ENCODE data around the gene JAM3. TPM values are rescaled to one million over a fixed set of nuclear protein-coding genes. Genes with fewer than 3 reads are reported as not detected.
"Not testable (repeated sequence)": the region's sequence is repeated elsewhere in the genome, so short reads cannot be mapped to it uniquely, and the experiment has no call there.

Gene JAM3
- total RNA-seq, 4 donors from 2014 or later: 13.3 to 36.0 (median 16.8) TPM

DNA sequence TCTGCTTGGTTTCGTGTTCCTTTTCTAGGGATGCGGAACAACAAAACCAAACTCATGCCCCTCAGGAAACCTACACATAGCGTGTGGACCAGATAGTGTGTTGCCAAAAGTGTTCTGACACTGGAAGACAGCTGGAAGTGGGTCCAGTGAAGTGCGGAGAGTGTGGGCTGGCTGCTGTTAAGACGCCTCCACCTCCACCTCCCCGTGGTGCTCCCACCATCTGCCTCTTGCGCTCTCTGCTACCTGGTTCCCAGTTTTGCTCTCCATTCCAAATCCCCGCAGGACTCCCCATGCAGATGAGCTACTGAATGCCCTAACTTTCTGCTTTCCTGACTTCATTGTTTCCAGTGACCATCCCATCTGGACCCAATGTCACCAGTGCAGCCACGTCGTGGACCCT lies 103.1 kb downstream of the JAM3 start:
- TF ChIP-seq CTCF (IDR thresholded peaks at IDR 0.05): no peak
- no peaks in the 10 kb centered on the region for H3K27me3 ChIP-seq
- 96% methylated on average over 10 of the region's 10 CpGs for WGBS, 2 donors
- H3K9me3 ChIP-seq: no peaks in the 10 kb centered on the region
- H3K36me3 ChIP-seq: peaks cover 25 to 34% of the 10 kb centered on the region in 2 donors
- no peak for DNase-seq
- no peak overlapping the region for H3K4me3 ChIP-seq (replicated peaks in 1 of 3)
- H3K27ac ChIP-seq: no peak overlapping the region
- H3K4me1 ChIP-seq: no peaks in the 10 kb centered on the region
- intact Hi-C loops (cut with DNase I): no loop called here

DNA sequence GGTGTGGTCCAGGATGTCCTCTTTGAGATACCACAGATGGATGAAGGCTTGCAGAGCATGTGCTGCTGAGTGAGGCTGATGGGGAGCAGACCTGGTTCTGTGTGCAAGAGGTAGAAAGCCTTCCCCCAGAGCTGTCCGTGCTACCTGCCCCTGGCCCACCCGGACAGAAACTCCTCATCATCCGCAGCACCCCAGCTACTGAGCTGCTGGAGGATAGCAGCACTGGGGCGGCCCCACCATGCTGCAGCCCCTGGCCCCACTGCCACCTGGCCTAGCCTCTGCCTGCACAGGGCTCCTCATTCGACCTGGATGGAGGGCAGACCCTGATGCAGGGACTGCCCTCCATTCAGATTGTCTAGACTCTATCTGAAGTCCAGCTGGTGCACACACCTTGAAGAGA lies 104.4 kb downstream of the JAM3 start:
- H3K27ac ChIP-seq: no peak overlapping the region
- peaks cover 17 to 36% of the 10 kb centered on the region in 2 donors for H3K36me3 ChIP-seq
- no peak for DNase-seq
- TF ChIP-seq POLR2A (IDR thresholded peaks at IDR 0.05) (no peak), CTCF (IDR thresholded peaks at IDR 0.05) (no peak)
- WGBS, 2 donors: 95 to 100% methylated on average over 3 to 4 of the region's 5 CpGs
- no peaks in the 10 kb centered on the region for H3K27me3 ChIP-seq
- no peaks in the 10 kb centered on the region for H3K4me1 ChIP-seq
- no peak overlapping the region for H3K4me3 ChIP-seq (replicated peaks in 1 of 3)
- intact Hi-C loops (cut with DNase I): no loop called here
- no peaks in the 10 kb centered on the region for H3K9me3 ChIP-seq

- H3K27ac ChIP-seq: no peak overlapping the region
- H3K36me3 ChIP-seq: peaks cover 10 to 36% of the 10 kb centered on the region in 2 donors
- no peaks in the 10 kb centered on the region for H3K9me3 ChIP-seq
- no peaks in the 10 kb centered on the region for H3K27me3 ChIP-seq
- intact Hi-C loops (cut with DNase I): no loop called here
- no peak for DNase-seq
- 95 to 97% methylated on average over 13 of the region's 13 CpGs for WGBS, 2 donors
- no peak overlapping the region for H3K4me3 ChIP-seq (replicated peaks in 1 of 3)
- no peaks in the 10 kb centered on the region for H3K4me1 ChIP-seq
- no peak for TF ChIP-seq POLR2A (IDR thresholded peaks at IDR 0.05)
- no peak for TF ChIP-seq CTCF (IDR thresholded peaks at IDR 0.05)
These were observed 107.4 kb downstream of the JAM3 start for GRCh38 chr11:134176284-134176683.

- Histone ChIP-seq H3K4me3 (replicated peaks in 1 of 3) (no peak overlapping the region), H3K4me1 (no peaks in the 10 kb centered on the region), H3K36me3 (peaks cover 10 to 32% of the 10 kb centered on the region in 2 donors), H3K9me3 (no peaks in the 10 kb centered on the region), H3K27me3 (no peaks in the 10 kb centered on the region), H3K27ac (no peak overlapping the region)
- intact Hi-C loops (cut with DNase I): no loop called here
- no peak for DNase-seq
- 58 to 77% methylated on average over 5 of the region's 5 CpGs for WGBS, 2 donors
- TF ChIP-seq POLR2A (IDR thresholded peaks at IDR 0.05) (no peak), CTCF (IDR thresholded peaks at IDR 0.05) (no peak)
These were observed 109.3 kb downstream of the JAM3 start for GRCh38 chr11:134178032-134178674.

DNA sequence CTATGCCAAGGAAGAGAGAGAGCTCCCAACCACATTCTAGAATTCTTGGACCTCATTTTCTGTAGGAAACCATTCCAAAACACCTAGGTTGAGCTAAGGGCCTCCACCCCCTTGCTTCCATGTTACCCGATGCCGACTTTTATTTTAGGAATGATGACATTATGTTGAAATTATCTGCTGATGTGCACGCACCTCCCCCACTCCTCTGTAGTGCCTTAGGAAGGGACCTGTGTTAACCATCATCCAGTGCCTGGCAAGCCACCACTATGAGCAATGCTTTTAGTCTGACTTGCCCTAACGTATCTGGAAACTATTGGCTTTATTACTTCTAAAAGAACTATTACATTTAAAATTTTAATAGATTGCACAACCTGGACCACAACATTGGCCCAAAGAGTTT lies 112.8 kb downstream of the JAM3 start:
- no peaks in the 10 kb centered on the region for H3K4me1 ChIP-seq
- H3K27ac ChIP-seq: no peak overlapping the region
- H3K9me3 ChIP-seq: no peaks in the 10 kb centered on the region
- peaks cover 0 to 15% of the 10 kb centered on the region in 2 donors for H3K36me3 ChIP-seq
- 92 to 97% methylated on average over 4 of the region's 4 CpGs for WGBS, 2 donors
- DNase-seq: no peak
- no peak overlapping the region for H3K4me3 ChIP-seq (replicated peaks in 1 of 3)
- intact Hi-C loops (cut with DNase I): no loop called here
- H3K27me3 ChIP-seq: no peaks in the 10 kb centered on the region
- no peak for TF ChIP-seq POLR2A (IDR thresholded peaks at IDR 0.05)
- TF ChIP-seq CTCF (IDR thresholded peaks at IDR 0.05): no peak

DNA sequence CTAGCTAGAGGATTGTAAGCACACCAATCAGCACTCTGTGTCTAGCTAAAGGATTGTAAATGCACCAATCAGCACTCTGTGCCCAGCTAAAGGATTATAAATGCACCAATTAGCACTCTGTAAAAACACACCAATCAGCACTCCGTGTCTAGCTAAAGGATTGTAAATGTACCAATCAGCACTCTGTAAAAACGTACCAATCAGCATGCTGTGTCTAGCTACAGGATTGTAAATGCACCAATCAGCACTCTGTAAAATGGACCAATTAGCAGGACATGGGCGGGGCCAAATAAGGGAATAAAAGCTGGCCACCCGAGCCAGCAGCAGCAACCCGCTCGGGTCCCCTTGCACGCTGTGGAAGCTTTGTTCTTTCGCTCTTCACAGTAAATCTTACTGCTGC lies 119.2 kb downstream of the JAM3 start:
- intact Hi-C loops (cut with DNase I): not testable (repeated sequence)
- WGBS, 2 donors: 98 to 99% methylated on average over 8 of the region's 8 CpGs
- H3K36me3 ChIP-seq: peaks cover 22 to 25% of the 10 kb centered on the region in 2 donors

More for the DNA sequence above, 119.2 kb downstream of the JAM3 start:
- H3K9me3 ChIP-seq; H3K4me1 ChIP-seq; H3K27me3 ChIP-seq; H3K27ac ChIP-seq; DNase-seq; H3K4me3 ChIP-seq (replicated peaks in 1 of 3): not testable (repeated sequence)
